ENCODE data around the gene PDE3B.
"Not testable (repeated sequence)": the region's sequence is repeated elsewhere in the genome, so short reads cannot be mapped to it uniquely, and the experiment has no call there.

PDE3B gene

DNA sequence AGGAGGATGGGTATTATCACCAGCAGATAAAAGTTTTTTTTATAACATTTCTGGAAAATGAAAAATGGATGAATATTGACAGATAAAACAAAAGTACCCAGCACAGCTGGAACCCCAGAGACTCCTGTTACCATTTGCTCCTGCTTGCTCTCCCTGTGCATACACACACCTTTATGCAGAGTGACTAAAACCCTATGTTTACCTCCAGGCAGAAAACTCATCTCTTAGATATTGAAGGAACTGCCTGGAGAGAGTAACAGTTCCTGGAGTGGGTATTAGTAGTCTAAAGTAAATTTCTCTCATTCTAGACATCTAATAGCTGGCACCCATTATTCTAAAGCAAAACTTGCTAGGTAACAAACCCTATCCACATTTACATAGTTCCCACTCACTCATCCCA is 210.5 kb downstream of the PDE3B start:
- Mint-ChIP-seq H3K27ac (no peak overlapping the region), H3K4me3 (no peak overlapping the region), H3K36me3 (ENCODE audit: low read depth) (no peaks in the 10 kb centered on the region), H3K27me3 (no peaks in the 10 kb centered on the region), H3K9me3 (no peaks in the 10 kb centered on the region), H3K4me1 (ENCODE audit: low read depth) (no peaks in the 10 kb centered on the region)
- intact Hi-C loops (cut with micrococcal nuclease), result no loop called here

DNA sequence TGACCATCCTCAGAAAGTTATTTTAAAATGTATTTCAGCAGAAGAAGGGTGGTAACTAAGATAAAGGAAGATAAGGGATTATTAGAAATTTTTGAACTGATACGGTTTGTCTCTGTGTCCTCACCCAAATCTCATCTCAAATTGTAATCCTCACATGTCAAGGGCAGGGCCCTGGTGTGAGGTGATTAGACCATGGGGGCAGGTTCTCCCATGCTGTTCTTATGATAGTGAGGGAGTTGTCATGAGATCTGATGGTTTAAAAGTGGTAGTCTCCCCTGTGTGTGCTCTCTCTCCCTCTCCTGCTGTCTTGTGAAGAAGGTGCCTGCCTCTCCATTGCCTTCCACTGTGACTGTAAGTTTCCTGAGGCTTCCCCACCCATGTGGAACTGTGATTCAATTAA is 212.3 kb downstream of the PDE3B start:
- no peaks in the 10 kb centered on the region for H3K36me3 Mint-ChIP-seq (ENCODE audit: low read depth)

DNA sequence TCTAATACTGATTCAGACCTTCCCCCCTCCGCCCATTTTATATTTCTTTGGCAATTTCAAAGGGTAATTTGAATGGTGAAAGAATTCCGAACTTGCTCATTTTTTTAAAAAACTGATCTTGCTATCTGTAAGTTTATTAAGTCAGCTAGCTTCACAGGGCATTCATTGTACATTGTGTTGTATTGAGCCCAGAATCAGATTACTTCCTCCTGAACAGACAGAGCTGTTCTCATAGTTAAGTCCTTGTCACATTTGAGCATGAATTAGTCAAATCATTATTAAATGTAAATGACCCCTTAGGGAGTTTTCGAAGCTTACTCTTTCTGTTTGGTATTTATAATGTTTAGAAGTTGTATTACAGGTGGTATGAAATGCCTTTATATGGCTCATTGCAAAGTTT is 214.0 kb downstream of the PDE3B start:
- Mint-ChIP-seq H3K4me3 (no peak overlapping the region), H3K36me3 (ENCODE audit: low read depth) (peaks cover 8% of the 10 kb centered on the region), H3K4me1 (ENCODE audit: low read depth) (no peaks in the 10 kb centered on the region), H3K9me3 (no peaks in the 10 kb centered on the region), H3K27ac (no peak overlapping the region), H3K27me3 (no peaks in the 10 kb centered on the region)
- intact Hi-C loops (cut with micrococcal nuclease), result no loop called here

More for the DNA sequence above, 212.3 kb downstream of the PDE3B start:
- H3K27ac Mint-ChIP-seq, result no peak overlapping the region
- no peak overlapping the region for H3K4me3 Mint-ChIP-seq
- no peaks in the 10 kb centered on the region for H3K9me3 Mint-ChIP-seq
- H3K4me1 Mint-ChIP-seq (ENCODE audit: low read depth), result no peaks in the 10 kb centered on the region
- intact Hi-C loops (cut with micrococcal nuclease), result no loop called here
- no peaks in the 10 kb centered on the region for H3K27me3 Mint-ChIP-seq

DNA sequence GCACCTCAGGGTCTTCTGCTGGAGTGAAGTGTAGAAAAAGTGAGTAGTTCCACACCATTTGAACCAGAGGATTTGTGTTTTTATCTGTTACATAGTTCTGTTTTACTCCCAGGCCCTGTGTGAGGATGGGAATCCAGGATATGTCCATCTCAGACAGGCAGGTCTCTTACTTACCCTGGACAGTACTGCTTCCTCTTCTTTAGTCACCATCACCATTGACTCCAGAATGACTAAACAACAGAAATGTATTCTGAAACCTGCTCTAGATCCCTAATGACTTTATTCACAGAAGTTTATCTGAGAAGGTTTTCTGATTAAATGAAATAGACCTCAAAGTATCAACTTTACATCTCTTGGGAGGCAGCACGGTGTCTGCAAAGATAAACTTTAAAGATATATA is 214.8 kb downstream of the PDE3B start:
- Mint-ChIP-seq H3K27me3 (no peaks in the 10 kb centered on the region), H3K9me3 (no peaks in the 10 kb centered on the region), H3K4me1 (ENCODE audit: low read depth) (no peaks in the 10 kb centered on the region), H3K36me3 (ENCODE audit: low read depth) (peaks cover 15% of the 10 kb centered on the region), H3K4me3 (no peak overlapping the region), H3K27ac (no peak overlapping the region)
- intact Hi-C loops (cut with micrococcal nuclease), result no loop called here

DNA sequence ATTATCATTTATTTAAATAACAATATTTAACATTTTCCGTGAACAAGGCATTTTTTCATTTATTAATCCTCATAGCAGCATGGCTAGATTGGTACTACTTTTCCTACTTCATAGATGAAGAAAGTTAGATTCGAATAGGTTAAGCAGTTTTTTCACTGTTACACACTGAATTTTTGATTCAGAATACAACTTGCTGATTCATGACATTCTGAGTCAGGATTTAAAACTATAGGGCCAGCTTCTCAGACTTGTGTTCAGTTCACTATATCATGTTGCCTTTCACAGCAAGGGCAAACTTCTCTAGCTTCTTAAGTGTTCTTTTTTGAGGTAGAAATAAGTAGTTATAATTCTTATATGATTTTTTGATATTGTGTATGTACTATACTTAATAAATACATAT is 216.9 kb downstream of the PDE3B start:
- H3K27ac Mint-ChIP-seq, result no peak overlapping the region
- no peaks in the 10 kb centered on the region for H3K4me1 Mint-ChIP-seq (ENCODE audit: low read depth)
- intact Hi-C loops (cut with micrococcal nuclease), result no loop called here
- H3K9me3 Mint-ChIP-seq, result peaks cover 17% of the 10 kb centered on the region
- no peaks in the 10 kb centered on the region for H3K27me3 Mint-ChIP-seq
- peaks cover 33% of the 10 kb centered on the region for H3K36me3 Mint-ChIP-seq (ENCODE audit: low read depth)
- no peak overlapping the region for H3K4me3 Mint-ChIP-seq

DNA sequence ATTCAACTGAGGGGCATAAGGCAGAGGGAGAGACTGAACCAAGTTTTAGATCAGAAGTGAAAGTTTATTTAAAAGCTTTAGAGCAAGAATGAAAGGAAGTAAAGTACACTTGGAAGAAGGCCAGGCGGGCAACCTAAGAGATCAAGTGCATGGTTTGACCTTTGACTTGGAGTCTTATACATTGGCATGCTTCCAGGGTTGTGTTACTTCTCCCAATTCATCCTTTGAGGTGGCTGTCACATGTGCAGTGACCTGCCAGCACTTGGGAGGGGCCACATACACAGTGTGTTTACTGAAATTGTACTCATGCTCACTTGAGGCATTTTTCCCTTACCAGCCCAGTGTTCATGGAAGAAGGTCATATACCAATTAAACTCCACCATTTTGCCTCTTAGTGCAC is 218.1 kb downstream of the PDE3B start:
- Mint-ChIP-seq H3K27ac (no peak overlapping the region), H3K4me1 (ENCODE audit: low read depth) (no peaks in the 10 kb centered on the region), H3K4me3 (no peak overlapping the region), H3K27me3 (no peaks in the 10 kb centered on the region), H3K36me3 (ENCODE audit: low read depth) (peaks cover 33% of the 10 kb centered on the region), H3K9me3 (peaks cover 17% of the 10 kb centered on the region)
- intact Hi-C loops (cut with micrococcal nuclease), result no loop called here

DNA sequence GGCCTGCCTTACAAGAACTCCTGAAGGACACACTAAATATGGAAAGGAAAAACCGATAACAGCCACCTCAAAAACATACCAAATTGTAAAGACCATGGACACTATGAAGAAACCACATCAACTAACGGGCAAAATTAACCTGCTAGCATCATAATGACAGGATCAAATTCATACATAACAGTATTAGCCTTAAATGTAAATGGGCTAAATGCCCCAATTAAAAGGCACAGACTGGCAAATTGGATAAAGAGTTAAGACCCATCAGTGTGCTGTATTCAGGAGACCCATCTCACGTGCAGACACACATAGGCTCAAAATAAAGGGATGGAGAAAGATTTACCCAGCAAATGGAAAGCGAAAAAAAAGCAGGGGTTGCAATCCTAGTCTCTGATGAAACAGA is 220.2 kb downstream of the PDE3B start:
- H3K4me3 Mint-ChIP-seq; intact Hi-C loops (cut with micrococcal nuclease); H3K4me1 Mint-ChIP-seq (ENCODE audit: low read depth); H3K27me3 Mint-ChIP-seq; H3K27ac Mint-ChIP-seq: not testable (repeated sequence)
- peaks cover 17% of the 10 kb centered on the region for H3K9me3 Mint-ChIP-seq
- H3K36me3 Mint-ChIP-seq (ENCODE audit: low read depth), result peaks cover 33% of the 10 kb centered on the region

DNA sequence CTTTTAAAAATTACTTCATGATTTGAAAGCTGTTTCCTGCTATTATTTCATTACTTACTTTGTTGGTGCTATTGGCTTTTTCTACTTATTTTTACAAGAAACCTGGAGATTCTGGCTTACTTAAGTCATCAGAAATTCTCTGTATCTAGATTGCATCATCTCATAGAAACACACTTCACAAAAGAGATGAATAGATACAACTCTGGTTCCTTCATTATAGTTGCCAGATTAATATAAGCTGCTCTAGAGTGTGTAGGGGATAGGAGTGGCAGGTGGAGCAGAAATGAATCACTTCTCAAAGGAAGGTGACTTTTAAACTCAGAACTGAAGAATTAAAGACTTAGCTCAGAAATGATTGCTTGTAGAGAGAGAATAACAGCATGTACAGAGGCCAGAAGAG is 228.4 kb downstream of the PDE3B start:
- H3K4me3 Mint-ChIP-seq, result no peak overlapping the region
- peaks cover 37% of the 10 kb centered on the region for H3K36me3 Mint-ChIP-seq (ENCODE audit: low read depth)
- no peak overlapping the region for H3K27ac Mint-ChIP-seq
- no peaks in the 10 kb centered on the region for H3K9me3 Mint-ChIP-seq
- no peaks in the 10 kb centered on the region for H3K4me1 Mint-ChIP-seq (ENCODE audit: low read depth)
- intact Hi-C loops (cut with micrococcal nuclease), result no loop called here
- H3K27me3 Mint-ChIP-seq, result no peaks in the 10 kb centered on the region

DNA sequence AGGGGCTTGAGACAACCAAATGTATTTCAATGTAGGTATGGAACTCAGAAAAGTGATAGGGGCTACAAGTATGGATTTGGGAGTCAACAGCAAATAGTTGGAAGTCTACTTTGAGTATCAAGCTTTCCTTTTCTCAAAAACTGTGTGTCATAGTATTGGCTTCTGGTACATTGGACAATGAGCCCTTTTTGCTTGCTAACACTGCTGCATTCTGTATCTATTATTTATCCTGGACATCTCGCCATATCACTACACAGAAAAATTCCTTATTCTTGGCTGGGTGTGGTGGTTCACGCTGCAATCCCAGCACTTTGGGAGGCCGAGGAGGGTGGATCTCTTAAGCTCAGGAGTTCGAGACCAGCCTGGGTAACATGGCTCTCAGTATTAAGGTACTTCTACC is 230.0 kb downstream of the PDE3B start:
- no peak overlapping the region for H3K27ac Mint-ChIP-seq
- H3K4me3 Mint-ChIP-seq, result no peak overlapping the region
- H3K36me3 Mint-ChIP-seq (ENCODE audit: low read depth), result peaks cover 50% of the 10 kb centered on the region
- intact Hi-C loops (cut with micrococcal nuclease), result no loop called here
- no peaks in the 10 kb centered on the region for H3K9me3 Mint-ChIP-seq
- no peaks in the 10 kb centered on the region for H3K4me1 Mint-ChIP-seq (ENCODE audit: low read depth)
- no peaks in the 10 kb centered on the region for H3K27me3 Mint-ChIP-seq

DNA sequence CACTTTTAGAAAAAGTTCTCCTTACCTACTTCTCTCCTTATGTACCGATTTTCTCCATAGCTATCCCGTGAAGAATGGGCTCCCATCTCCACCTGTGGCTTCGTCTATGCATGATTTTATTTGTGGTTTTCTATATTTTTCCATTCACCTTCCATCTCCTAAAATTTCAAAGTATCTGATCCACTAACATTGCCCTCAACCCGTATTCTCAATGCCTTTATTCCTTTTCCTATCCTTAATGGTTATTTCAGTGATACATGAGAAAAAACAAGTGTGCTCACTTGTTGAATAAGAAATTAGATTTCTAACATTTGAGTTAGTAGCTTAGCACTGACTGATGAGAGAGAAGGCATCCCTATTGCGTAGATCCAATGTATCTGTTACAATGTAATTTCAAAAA is 231.6 kb downstream of the PDE3B start:
- Mint-ChIP-seq H3K4me1 (ENCODE audit: low read depth) (no peaks in the 10 kb centered on the region), H3K9me3 (no peaks in the 10 kb centered on the region), H3K4me3 (no peak overlapping the region), H3K27ac (no peak overlapping the region), H3K36me3 (ENCODE audit: low read depth) (peaks cover 43% of the 10 kb centered on the region), H3K27me3 (no peaks in the 10 kb centered on the region)
- intact Hi-C loops (cut with micrococcal nuclease), result no loop called here

DNA sequence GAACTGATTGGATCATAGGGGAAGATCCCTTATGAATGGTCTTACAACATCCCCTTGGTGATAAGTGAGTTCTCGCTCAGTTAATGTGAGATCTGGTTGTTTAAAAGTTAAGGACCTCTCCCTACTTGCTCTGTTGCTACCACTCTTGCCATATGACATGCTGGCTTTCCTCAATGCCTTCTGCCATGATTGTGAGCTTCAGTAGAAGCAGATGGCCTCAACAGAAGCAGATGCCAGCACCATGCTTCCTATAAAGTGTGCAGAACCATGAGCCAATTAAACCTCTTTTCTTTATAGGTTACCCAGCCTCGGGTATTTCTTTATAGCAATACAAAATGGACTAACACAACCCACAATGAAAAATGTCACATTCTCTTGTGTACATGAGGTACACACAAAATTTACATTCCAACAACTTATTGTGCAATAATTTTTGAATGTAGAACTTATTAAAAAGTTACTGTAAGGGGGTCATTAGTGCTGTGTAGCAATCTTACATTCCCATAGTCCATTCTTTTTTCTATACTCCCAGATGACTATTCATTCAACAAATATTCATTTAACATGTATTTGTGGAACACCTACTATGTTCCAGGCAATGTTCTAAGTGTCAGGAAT is 238.1 kb downstream of the PDE3B start:
- no peak overlapping the region for H3K27ac Mint-ChIP-seq
- peaks cover 14% of the 10 kb centered on the region for H3K4me1 Mint-ChIP-seq (ENCODE audit: low read depth)
- no peak overlapping the region for H3K4me3 Mint-ChIP-seq
- no peaks in the 10 kb centered on the region for H3K27me3 Mint-ChIP-seq
- H3K36me3 Mint-ChIP-seq (ENCODE audit: low read depth), result peaks cover 31% of the 10 kb centered on the region
- H3K9me3 Mint-ChIP-seq, result no peaks in the 10 kb centered on the region
- intact Hi-C loops (cut with micrococcal nuclease), result no loop called here

DNA sequence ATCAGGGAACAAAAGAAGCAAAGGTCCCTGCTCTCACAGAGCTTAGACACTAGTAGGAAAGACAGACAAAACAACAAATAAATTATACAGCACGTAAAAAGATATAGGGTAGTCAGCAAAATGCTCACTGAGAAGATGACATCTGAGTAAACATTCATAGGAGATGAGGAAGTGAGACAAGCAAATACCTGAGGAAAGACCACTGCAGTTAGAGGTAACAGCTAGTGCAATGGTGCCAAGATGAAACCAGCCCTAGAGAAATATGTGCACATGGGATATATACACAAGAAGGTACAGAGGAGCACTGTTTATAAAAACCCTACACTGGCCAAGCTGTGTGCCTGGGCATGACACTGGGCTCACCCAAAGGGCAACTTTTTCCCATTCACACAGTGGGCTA is 238.6 kb downstream of the PDE3B start:
- Mint-ChIP-seq H3K27me3 (no peaks in the 10 kb centered on the region), H3K4me3 (no peak overlapping the region), H3K9me3 (no peaks in the 10 kb centered on the region), H3K4me1 (ENCODE audit: low read depth) (peaks cover 19% of the 10 kb centered on the region), H3K36me3 (ENCODE audit: low read depth) (peaks cover 33% of the 10 kb centered on the region), H3K27ac (no peak overlapping the region)
- intact Hi-C loops (cut with micrococcal nuclease), result no loop called here

DNA sequence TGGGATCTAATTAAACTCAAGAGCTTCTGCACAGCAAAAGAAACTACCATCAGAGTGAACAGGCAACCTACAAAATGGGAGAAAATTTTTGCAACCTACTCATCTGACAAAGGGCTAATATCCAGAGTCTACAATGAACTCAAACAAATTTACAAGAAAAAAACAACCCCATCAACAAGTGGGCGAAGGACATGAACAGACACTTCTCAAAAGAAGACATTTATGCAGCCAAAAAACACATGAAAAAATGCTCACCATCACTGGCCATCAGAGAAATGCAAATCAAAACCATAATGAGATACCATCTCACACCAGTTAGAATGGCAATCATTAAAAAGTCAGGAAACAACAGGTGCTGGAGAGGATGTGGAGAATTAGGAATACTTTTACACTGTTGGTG is 240.1 kb downstream of the PDE3B start:
- intact Hi-C loops (cut with micrococcal nuclease); H3K9me3 Mint-ChIP-seq; H3K4me3 Mint-ChIP-seq; H3K27me3 Mint-ChIP-seq; H3K27ac Mint-ChIP-seq: not testable (repeated sequence)
- Mint-ChIP-seq H3K4me1 (ENCODE audit: low read depth) (peaks cover 33% of the 10 kb centered on the region), H3K36me3 (ENCODE audit: low read depth) (peaks cover 27% of the 10 kb centered on the region)

DNA sequence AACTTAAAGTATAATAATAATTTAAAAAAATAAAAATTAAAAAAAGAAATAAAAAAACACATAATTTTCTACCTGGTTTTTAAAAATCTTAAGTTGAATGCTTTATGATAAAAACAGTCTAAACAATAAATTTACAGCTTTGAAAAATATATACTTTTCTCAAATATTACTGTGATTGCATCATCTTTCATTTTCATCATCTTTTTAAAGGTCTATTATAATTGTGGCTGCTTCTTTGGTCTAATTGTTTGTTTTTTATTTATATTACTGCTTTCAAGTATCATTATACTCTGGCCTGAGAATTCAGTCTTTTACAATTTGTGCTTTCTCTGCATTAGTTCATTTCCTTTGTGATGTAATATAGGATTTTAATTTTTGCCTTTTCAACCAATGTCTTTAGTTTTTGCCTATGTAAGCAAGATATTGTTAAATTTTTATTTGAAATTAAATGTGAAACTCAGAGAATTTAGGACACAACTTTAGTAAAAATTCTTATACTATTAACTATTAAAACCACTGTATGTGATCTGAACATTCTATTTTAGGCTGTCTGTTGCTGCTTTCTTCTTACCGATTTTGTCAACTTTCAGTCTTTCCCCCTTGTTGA is 241.2 kb downstream of the PDE3B start:
- no peak overlapping the region for H3K4me3 Mint-ChIP-seq
- peaks cover 21% of the 10 kb centered on the region for H3K36me3 Mint-ChIP-seq (ENCODE audit: low read depth)
- H3K27ac Mint-ChIP-seq, result no peak overlapping the region
- H3K27me3 Mint-ChIP-seq, result no peaks in the 10 kb centered on the region
- H3K9me3 Mint-ChIP-seq, result no peaks in the 10 kb centered on the region
- peaks cover 44% of the 10 kb centered on the region for H3K4me1 Mint-ChIP-seq (ENCODE audit: low read depth)
- intact Hi-C loops (cut with micrococcal nuclease), result no loop called here

DNA sequence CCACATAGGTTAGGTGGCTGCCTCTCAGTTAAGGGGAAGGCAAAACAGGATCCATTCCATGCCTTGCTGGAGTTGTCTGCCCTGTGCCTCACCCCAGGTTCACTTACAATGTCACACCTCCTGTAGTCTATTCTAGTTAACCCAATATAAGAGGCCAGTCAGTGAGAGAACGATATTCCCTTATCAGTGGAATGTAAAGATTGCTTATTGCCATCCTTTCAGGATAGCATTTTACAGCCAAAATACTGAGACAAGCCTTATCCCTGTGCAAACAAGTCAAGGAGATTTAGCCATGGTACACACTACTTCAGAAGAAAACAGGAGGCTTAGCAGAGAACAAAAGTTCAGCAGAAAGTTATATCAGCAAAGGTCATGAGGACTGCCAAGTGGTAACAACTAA is 242.9 kb downstream of the PDE3B start:
- Mint-ChIP-seq H3K9me3 (no peaks in the 10 kb centered on the region), H3K36me3 (ENCODE audit: low read depth) (peaks cover 22% of the 10 kb centered on the region), H3K27ac (no peak overlapping the region), H3K4me3 (no peak overlapping the region), H3K27me3 (no peaks in the 10 kb centered on the region), H3K4me1 (ENCODE audit: low read depth) (peaks cover 53% of the 10 kb centered on the region)
- intact Hi-C loops (cut with micrococcal nuclease), result no loop called here

All from dendritic cell treated with granulocyte-macrophage colony-stimulating factor and Interleukin-4, amounts not matched to agents 40 ng/mL and 50 ng/mL, for 4 days (primary cell).